Endothelial cell of umbilical vein (primary cell): Measurements from ENCODE around the gene SCAMP2. TPM values are rescaled to one million over a fixed set of nuclear protein-coding genes. Genes with fewer than 3 reads are reported as not detected.

Experiments
- BruUV-seq: library from RNA; stranded (reverse); fragments of 400-500 nt; replicated peaks from 2 replicates; lab custom pipeline; 2021; lab: Mats Ljungman, UMichigan
- CTCF ChIA-PET: fragments of 300-600, 350-600 bp; sonication (Branson Sonifier 250); formaldehyde crosslinking; loops from one replicate; lab custom pipeline; 2021; ENCODE audit warnings: antibody characterized with exemption, inconsistent platforms; lab: Charles Lee
- POLR2A ChIA-PET: fragments of 300-600, 350-600 bp; sonication (Branson Sonifier 250); formaldehyde crosslinking; loops from one replicate; lab custom pipeline; 2021; ENCODE audit warnings: antibody characterized with exemption, inconsistent platforms; lab: Charles Lee
- DNase-seq: peaks from one replicate; pipeline ENCODE4 v3.0.0-alpha.2; 2011; ENCODE audit warnings: low read depth, low spot score
- FAIRE-seq: peaks from 2 replicates; lab custom pipeline; 2011; peaks lifted over from hg19 to GRCh38; lab: Jason Lieb, UNC
- H2AFZ ChIP-seq: 2 replicates; pipeline ENCODE4 v1.6.0; 2012; ENCODE audit warnings: low read depth, low read length, control low read depth, inconsistent platforms
- H3K27ac ChIP-seq: 2 replicates; pipeline ENCODE4 v1.5.1; 2011; ENCODE audit warnings: low read depth, mild to moderate bottlenecking, control low read depth, low read length, moderate library complexity; ENCODE audit not compliant: insufficient read depth
- H3K27me3 ChIP-seq, 2 experiments: 2 replicates each; pipeline versions ENCODE4 v1.6.0 to v1.6.1; 2011; ENCODE audit warnings: low read length in 2 of 2, mixed read lengths in 1 of 2; ENCODE audit not compliant: control insufficient read depth in 2 of 2, insufficient read depth in 2 of 2
- H3K36me3 ChIP-seq, 2 experiments: 2 replicates in 1 of 2; 3 replicates in 1 of 2; pipeline ENCODE4 v1.5.1; 2011; ENCODE audit warnings: low read length in 2 of 2, mild to moderate bottlenecking in 1 of 2, moderate library complexity in 1 of 2; ENCODE audit not compliant: control insufficient read depth in 2 of 2, insufficient read depth in 2 of 2; ENCODE audit errors: extremely low read depth in 1 of 2
- H3K4me1 ChIP-seq: 3 replicates; pipeline ENCODE4 v1.5.1; 2011; ENCODE audit warnings: mild to moderate bottlenecking, low read length; ENCODE audit not compliant: control insufficient read depth, insufficient read depth; ENCODE audit errors: extremely low read depth
- H3K4me2 ChIP-seq: 2 replicates; pipeline ENCODE4 v1.6.1; 2011; ENCODE audit warnings: low read length, control low read depth, mixed read lengths; ENCODE audit not compliant: insufficient read depth
- H3K4me3 ChIP-seq, 3 experiments: fragments of 200-600 bp in 1 of 3; sonication (generic), shearing (Covaris generic) in 1 of 3; replicated peaks in 1 of 3; 2 replicates each; pipeline ENCODE4 v1.5.1; 2011 to 2016; ENCODE audit warnings: control low read depth in 3 of 3, low read length in 3 of 3, mild to moderate bottlenecking in 2 of 3, inconsistent platforms in 1 of 3, low read depth in 1 of 3, moderate library complexity in 1 of 3; ENCODE audit not compliant: insufficient read depth in 1 of 3
- H3K79me2 ChIP-seq: 2 replicates; pipeline ENCODE4 v1.6.0; 2012; ENCODE audit warnings: low read length, inconsistent platforms; ENCODE audit not compliant: control insufficient read depth, insufficient read depth
- H3K9ac ChIP-seq: replicated peaks from 2 replicates; pipeline ENCODE3; 2011; ENCODE audit warnings: low read length, control low read depth; ENCODE audit not compliant: insufficient read depth; ENCODE audit errors: extremely low read depth
- H3K9me1 ChIP-seq: replicated peaks from 3 replicates; pipeline ENCODE4 v1.6.0; 2011; ENCODE audit warnings: mild to moderate bottlenecking, low read length; ENCODE audit not compliant: control insufficient read depth, insufficient read depth; ENCODE audit errors: extremely low read depth
- H3K9me3 ChIP-seq: replicated peaks from 2 replicates; pipeline ENCODE4 v1.5.1; 2012; ENCODE audit warnings: low read length, inconsistent platforms; ENCODE audit not compliant: control insufficient read depth, insufficient read depth
- H4K20me1 ChIP-seq: replicated peaks from 2 replicates; pipeline ENCODE3; 2011; ENCODE audit warnings: mild to moderate bottlenecking, low read length; ENCODE audit not compliant: control insufficient read depth, insufficient read depth; ENCODE audit errors: extremely low read depth
- CTCF ChIP-seq, 2 donors: IDR thresholded peaks; 1 replicate in 1 of 2; 2 replicates in 1 of 2; pipeline ENCODE4 v1.5.1; 2011; ENCODE audit warnings: low read length in 2 of 2, mild to moderate bottlenecking in 2 of 2, moderate library complexity in 2 of 2, control low read depth in 1 of 2, inconsistent platforms in 1 of 2, low read depth in 1 of 2; ENCODE audit not compliant: insufficient read depth in 1 of 2; ENCODE audit errors: extremely low read depth in 1 of 2
- EZH2 ChIP-seq: IDR thresholded peaks from 2 replicates; pipeline ENCODE4 v1.6.1; 2012; ENCODE audit warnings: borderline replicate concordance, low read depth, mild to moderate bottlenecking, moderate library complexity, low read length, inconsistent platforms; ENCODE audit not compliant: severe bottlenecking
- FOS ChIP-seq: IDR thresholded peaks from 2 replicates; pipeline ENCODE4 v1.6.1; 2011; ENCODE audit warnings: mild to moderate bottlenecking, low read length, moderate library complexity, borderline replicate concordance; ENCODE audit not compliant: insufficient read depth
- GATA2 ChIP-seq: IDR thresholded peaks from 2 replicates; pipeline ENCODE4 v1.7.0; 2011; ENCODE audit warnings: low read depth, mild to moderate bottlenecking, moderate library complexity, mixed read lengths, low read length; ENCODE audit not compliant: insufficient read length, insufficient read depth
- JUN ChIP-seq: IDR thresholded peaks from 2 replicates; pipeline ENCODE4 v1.6.1; 2011; ENCODE audit warnings: borderline replicate concordance, low read depth; ENCODE audit not compliant: insufficient read length, insufficient read depth
- MAX ChIP-seq: IDR thresholded peaks from 2 replicates; pipeline ENCODE4 v1.6.1; 2011; ENCODE audit not compliant: insufficient read depth, insufficient read length
- MYC ChIP-seq: IDR thresholded peaks from one replicate; pipeline ENCODE4 v1.6.1; 2011; ENCODE audit warnings: mild to moderate bottlenecking, low read depth, low read length
- POLR2A ChIP-seq: IDR thresholded peaks from 2 replicates; pipeline ENCODE4 v1.6.1; 2012; ENCODE audit warnings: low read depth, mild to moderate bottlenecking, control low read depth, low read length
- POLR2AphosphoS5 ChIP-seq: IDR thresholded peaks from 2 replicates; pipeline ENCODE4 v1.6.1; 2012; ENCODE audit warnings: low read depth, mild to moderate bottlenecking, control low read depth, low read length, moderate library complexity; ENCODE audit not compliant: insufficient read depth
- dilution Hi-C: fragments of 300-500 bp; cut with MboI; formaldehyde crosslinking; loops from one replicate; pipeline ENCODE4 v1.15.0; 2019; ENCODE audit warnings: low sequenced_read_pairs; ENCODE audit not compliant: extremely low pct_ligation_motif_present
- intact Hi-C: fragments of 100-400 bp; cut with micrococcal nuclease; formaldehyde crosslinking; loops from one replicate; pipeline ENCODE4 v1.10.0; 2022
- polyA plus RNA-seq, 4 experiments: library from polyadenylated mRNA; depleted of rRNA in 3 of 4; stranded (reverse) in 3 of 4; unstranded in 1 of 4; fragments of >200 nt; gene quantifications; 2 replicates each; pipeline versions ENCODE4 v1.2.1 to v1.2.3, GENCODE V29; 2011 to 2012; ENCODE audit warnings: missing spikeins in 1 of 4
- total RNA-seq: library from RNA; stranded (reverse); gene quantifications from 2 replicates; pipeline ENCODE4 v1.2.3, GENCODE V29; 2021

SCAMP2 gene
- total and polyA plus RNA-seq, 2 donors (not counting 3 experiments of a cell fraction or from before 2014, with no cell fraction given): 67.3 to 256 TPM

- intact Hi-C loops (no loop called here), dilution Hi-C loops (no loop called here)
- Histone ChIP-seq H3K9me1 (no peaks in the 10 kb centered on the region), H4K20me1 (no peaks in the 10 kb centered on the region), H3K4me1 (no peaks in the 10 kb centered on the region), H3K36me3 (no peaks in the 10 kb centered on the region), H2AFZ (no peak overlapping the region), H3K4me3 (no peak overlapping the region), H3K4me2 (no peak overlapping the region), H3K27ac (no peak overlapping the region), H3K9ac (no peak overlapping the region), H3K79me2 (no peaks in the 10 kb centered on the region), H3K27me3 (peaks cover 14 to 17% of the 10 kb centered on the region in 2 experiments), H3K9me3 (no peaks in the 10 kb centered on the region)
- FAIRE-seq: no peak
- POLR2A ChIA-PET: no interaction called here
- no TSS peak for BruUV-seq
- TF ChIP-seq EZH2: no peak
- no peak for TF ChIP-seq GATA2
- no peak for TF ChIP-seq MAX
- TF ChIP-seq POLR2A: no peak
- no peak for TF ChIP-seq JUN
- CTCF ChIA-PET: interaction anchor here (0.6 to 2.8 kb wide), 5 partner anchors 48 to 198 kb away, joined by 3 to 14 read pairs (median 3); partner anchors contain the start of gene CSK
- no peak for DNase-seq
These were observed 43.7 kb downstream of the SCAMP2 start for GRCh38 chr15:74829486-74829885.

GRCh38 chr15:74828835-74829234 is 44.3 kb downstream of the SCAMP2 start:
- Histone ChIP-seq H3K9me3 (no peaks in the 10 kb centered on the region), H3K79me2 (no peaks in the 10 kb centered on the region), H3K27me3 (peaks cover 14 to 17% of the 10 kb centered on the region in 2 experiments), H4K20me1 (no peaks in the 10 kb centered on the region), H3K36me3 (no peaks in the 10 kb centered on the region), H2AFZ (no peak overlapping the region), H3K27ac (no peak overlapping the region), H3K9ac (no peak overlapping the region), H3K4me1 (no peaks in the 10 kb centered on the region), H3K9me1 (no peaks in the 10 kb centered on the region), H3K4me2 (no peak overlapping the region), H3K4me3 (no peak overlapping the region)
- dilution Hi-C loops (no loop called here), intact Hi-C loops (no loop called here)
- POLR2A ChIA-PET: no interaction called here
- no peak for DNase-seq
- no peak for FAIRE-seq
- no TSS peak for BruUV-seq
- CTCF ChIA-PET: interaction anchor here (0.9 to 2.8 kb wide), 2 partner anchors 58 to 197 kb away, joined by 3 to 14 read pairs; no protein-coding TSS in a partner anchor
- TF ChIP-seq JUN (no peak), MYC (no peak), GATA2 (no peak), FOS (no peak), EZH2 (no peak), MAX (no peak), CTCF (IDR thresholded peaks at IDR 0.05; ENCODE audit: extremely low read depth in 1 of 2, insufficient read depth in 1 of 2, low read depth in 1 of 2, low read length in 2 of 2) (no peak), POLR2A (no peak), POLR2AphosphoS5 (no peak)
